HL-60 (cell line): Measurements from ENCODE around the gene KRTAP12-2.

Source experiments
- CTCF ChIP-seq: IDR thresholded peaks from one replicate; pipeline ENCODE4 v1.5.1; 2011; ENCODE audit warnings: low read length, control low read depth, inconsistent platforms; ENCODE audit not compliant: insufficient read depth
- GABPA ChIP-seq: IDR thresholded peaks from 2 replicates; pipeline ENCODE4 v1.6.1; 2012; ENCODE audit warnings: low read depth
- POLR2AphosphoS5 ChIP-seq: IDR thresholded peaks from 2 replicates; pipeline ENCODE4 v1.6.1; 2012; ENCODE audit warnings: low read depth
- REST ChIP-seq: IDR thresholded peaks from 2 replicates; pipeline ENCODE4 v1.6.1; 2012; ENCODE audit warnings: low read depth; ENCODE audit not compliant: insufficient replicate concordance
- SPI1 ChIP-seq: IDR thresholded peaks from 2 replicates; pipeline ENCODE4 v1.6.1; 2012; ENCODE audit warnings: low read depth, mild to moderate bottlenecking, borderline replicate concordance

- TF ChIP-seq POLR2AphosphoS5, result no peak
- no peak for TF ChIP-seq CTCF
- no peak for TF ChIP-seq REST
- TF ChIP-seq SPI1, result no peak
- no peak for TF ChIP-seq GABPA
Observed at GRCh38 chr21:44666401-44667320, at the start of gene KRTAP12-2.
